Occipital lobe (tissue), 2 donors: ENCODE results near the gene KCNK18. TPM values are rescaled to one million over a fixed set of nuclear protein-coding genes. Genes with fewer than 3 reads are reported as not detected.

ENCODE experiments used
- DNase-seq: peaks from one replicate; lab custom pipeline; 2025; lab: John Stamatoyannopoulos, UW
- total RNA-seq: library from RNA; depleted of rRNA; stranded (reverse); fragments of >200 nt; gene quantifications from one replicate; pipeline ENCODE4 v1.2.3, GENCODE V29; 2014

Gene KCNK18
- total RNA-seq: not detected

DNA sequence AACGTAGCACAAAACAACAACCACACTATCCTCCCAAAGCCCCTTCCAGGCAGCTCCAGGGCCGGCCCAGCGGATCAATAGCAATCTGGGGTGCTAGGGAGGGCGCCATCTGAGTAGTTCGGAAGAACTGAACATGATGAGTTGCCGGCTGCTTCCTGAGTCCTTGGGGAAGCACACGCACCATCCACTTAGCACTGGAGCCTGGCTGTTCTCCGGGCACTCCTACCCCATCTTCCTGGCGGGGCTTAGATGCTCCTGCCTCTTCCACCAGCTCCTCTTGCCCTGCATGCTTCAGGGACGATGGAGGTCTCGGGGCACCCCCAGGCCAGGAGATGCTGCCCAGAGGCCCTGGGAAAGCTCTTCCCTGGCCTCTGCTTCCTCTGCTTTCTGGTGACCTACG, at the start of gene KCNK18:
KCNK18 (plus strand) TSS at position 301 of the 400 bp plus-strand sequence; CDS start at position 301, 0 bp downstream.
- DNase-seq: no peak

DNA sequence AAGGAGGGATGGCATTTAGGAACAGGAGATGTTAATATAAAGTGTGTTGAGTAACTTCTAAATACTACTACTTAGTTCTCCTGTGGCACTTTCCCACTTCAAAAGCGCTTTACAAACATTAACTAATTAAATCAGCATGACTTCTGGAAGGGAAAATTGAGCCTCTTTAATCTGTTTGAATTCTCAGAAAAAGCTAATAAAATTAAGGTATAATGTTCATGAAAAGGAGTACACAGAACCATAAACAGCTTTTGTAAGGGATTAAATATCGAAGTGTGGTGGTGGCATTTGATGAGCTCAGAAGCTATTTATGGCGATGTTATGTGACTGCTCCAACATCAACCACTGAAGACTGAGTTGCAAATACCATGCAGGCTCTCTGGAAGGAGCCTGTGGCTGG, 49.0 kb upstream of the KCNK18 start:
- DNase-seq: no peak

DNA sequence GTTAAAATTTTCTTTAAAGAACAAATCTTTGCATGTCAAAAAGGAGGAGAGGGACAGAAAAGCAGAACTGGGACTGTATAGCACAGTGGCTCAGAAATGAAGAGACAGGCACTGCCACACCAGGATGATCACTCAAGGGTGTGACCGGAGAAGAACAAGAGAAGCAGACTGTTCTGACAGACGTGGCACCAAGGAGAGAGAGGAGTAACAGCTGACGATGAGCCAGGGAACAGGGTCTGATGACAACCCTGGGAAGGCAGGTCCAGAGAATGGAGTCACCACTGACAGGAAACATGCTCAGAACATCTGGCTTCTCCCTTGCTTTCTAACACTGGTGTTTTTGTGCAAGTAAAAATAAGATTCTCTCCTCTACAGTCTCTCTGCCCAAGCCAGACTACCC, 44.6 kb upstream of the KCNK18 start:
- no peak for DNase-seq

DNA sequence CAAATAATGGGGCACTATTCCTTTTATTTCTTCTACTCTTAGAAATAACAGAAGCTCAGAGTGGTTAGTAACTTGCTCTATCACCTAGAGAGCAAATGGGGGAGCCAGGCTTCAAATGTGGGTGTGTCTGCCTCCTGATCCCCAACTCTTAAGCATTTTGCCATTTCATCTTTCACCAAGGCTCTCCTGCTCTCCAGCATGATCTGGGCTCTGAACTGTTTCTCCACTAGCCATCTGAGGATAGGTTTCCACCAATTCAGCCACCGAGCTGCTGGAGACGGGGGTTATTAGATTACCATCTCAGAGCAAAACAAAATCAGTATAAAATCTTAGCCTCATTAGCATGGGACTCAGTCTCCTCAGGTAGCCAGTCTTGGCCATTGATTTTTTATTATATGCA, 39.0 kb upstream of the KCNK18 start:
- DNase-seq: no peak

DNA sequence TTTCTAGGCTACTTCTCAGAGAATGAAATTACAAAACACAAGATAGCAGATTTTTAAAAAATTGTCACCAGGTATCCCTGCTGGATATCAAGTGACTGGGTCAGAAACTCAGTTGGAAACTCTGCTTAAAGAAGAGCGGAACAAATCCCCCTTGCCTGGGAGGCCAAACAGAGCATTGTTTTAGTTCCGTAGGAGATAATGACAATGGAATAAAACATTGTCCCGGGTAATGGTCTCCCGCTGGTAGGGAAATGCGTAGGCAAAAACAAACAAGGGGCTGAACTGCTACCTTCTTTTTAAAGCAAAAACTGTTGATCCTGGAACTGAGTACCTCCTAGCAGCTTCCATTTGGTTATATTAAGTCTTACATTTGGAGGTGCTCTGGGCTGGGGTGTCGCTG, 37.9 kb upstream of the KCNK18 start:
- no peak for DNase-seq

DNA sequence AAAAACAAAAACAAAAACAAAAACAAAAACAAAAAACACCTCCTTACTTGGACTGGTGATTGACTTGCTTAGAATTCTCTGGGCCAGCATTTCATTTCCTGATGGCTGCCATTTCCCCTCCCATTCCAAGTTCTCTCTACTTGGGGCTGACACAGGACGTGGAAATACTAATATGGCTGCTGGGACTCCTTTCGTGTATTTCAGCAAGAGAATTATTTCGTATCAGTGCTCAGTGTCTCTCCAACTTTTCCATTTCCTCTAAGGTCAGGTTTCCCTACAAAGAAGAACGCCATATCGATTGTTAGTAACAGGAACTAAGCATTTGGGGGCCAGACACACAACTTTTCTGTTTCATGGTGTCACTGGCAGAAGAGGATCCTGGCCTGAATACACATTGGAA, 36.7 kb upstream of the KCNK18 start:
- no peak for DNase-seq

DNA sequence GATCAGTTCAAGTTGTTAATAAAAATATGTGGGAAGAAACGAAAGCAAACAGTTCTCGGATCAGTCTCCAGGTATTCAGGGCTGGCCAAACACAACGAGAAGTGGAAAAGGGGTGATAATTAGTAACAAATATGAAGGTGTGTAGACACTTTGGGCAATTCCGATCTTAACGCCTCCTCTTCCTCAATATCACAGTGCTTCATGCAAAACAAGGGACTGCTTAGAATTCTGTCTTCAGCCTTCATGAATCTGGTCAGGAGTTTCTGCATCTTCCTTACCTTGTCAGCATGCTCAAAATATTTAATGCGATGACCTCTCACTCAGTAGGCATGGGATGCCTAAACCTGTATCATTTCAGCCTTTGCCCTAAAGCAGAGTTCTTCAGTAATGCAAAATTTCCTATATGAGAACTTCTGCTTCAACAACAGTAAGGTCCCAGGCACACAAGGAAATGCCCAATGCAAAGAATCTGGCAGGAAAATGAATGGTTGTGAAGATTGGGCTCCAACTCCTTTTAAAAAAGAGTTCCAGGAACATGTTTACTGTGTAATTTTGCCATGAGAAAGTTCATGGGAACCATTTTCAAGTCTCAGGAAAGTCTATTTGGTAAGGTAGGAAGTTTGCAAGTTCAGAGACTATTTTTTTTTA, 35.8 kb upstream of the KCNK18 start:
- DNase-seq: no peak

DNA sequence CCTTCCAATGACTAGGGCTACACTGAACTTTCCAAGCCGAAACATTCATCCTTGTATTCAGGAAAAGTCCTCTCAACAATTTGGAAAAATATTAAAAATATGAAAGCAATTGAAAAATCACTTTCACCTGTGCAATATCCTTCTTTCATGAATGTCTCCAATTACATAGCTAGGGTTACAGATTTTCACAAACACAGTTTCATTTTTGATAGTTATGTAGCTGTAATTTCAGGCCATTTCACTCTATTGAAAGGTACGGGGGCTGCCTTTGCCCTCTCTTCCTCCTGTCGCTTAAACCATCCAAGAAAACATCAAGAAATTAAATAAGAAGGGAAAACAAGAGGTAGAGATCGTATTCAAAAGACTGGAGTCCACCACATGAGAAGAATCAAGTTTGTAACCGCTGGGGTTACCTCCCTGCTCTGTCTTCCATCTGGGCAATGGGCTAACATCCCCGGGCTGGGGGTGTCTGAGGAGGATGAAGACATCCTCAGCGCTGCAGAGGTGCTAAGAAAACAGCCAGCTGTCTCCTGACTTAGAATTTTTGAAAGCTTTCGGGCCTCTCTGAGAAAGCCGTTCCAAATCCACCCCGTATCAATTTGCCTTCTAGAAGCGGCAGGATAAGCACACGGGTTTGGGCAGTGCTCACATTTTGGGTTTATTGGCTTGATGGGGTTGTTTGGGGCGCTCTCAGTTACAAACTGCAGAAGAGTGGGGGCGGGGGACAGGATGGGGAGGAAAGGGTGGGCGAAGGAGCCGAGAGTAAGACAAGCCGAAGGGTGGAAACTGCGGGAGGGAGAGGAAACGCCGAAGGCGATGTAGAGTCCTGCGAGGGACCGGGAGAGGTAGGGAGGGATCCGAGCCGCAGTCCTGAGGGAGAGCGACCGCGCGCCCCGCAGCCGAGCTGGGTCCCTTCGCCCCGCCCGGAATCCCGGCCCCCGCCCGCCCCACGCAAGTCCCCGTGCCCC, 34.9 kb upstream of the KCNK18 start:
- DNase-seq: no peak

DNA sequence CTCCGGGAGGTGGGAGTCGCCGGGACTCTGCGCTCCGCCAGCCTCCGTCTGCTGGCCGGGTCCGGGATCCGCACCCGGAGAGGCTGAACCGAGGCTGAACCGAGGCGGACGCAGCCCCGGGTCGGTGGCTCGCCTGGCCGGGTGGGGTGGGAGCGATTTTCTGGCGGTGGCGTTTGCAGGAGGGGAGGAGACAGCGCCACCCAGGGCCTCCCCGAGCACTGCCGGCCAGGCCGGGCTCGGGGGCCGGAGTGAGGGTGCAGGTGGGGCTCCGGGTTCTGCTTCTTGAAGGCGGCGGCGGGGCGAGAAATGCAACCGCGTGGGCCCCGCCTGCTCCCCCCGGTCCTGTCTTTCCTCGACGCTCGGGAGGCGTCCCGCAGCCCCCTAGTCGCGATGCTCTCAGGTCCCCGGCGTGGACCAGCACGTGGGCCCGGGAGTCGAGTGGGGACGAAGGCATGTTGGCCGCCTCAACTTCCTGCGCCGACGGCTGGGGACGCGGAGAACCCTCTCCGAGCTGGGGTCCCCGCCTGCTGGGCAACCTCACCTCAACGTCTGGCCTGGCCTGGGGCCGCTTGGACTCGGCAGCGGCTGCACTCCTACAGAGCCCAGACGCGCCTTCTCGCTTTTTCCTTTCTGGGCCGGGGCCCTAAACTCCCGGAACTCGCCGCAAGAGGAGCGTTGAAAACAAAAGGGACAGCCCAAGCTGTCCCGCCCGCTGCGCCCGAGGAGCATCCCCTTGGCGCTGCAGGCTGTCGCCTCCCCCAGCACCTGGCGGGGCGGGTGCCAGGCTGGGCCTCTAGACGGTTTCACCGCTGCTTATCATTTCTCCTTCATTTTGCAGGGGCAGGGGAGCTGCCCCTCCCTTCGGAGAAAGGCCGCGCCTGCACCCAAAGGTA, 34.0 kb upstream of the KCNK18 start:
- no peak for DNase-seq

DNA sequence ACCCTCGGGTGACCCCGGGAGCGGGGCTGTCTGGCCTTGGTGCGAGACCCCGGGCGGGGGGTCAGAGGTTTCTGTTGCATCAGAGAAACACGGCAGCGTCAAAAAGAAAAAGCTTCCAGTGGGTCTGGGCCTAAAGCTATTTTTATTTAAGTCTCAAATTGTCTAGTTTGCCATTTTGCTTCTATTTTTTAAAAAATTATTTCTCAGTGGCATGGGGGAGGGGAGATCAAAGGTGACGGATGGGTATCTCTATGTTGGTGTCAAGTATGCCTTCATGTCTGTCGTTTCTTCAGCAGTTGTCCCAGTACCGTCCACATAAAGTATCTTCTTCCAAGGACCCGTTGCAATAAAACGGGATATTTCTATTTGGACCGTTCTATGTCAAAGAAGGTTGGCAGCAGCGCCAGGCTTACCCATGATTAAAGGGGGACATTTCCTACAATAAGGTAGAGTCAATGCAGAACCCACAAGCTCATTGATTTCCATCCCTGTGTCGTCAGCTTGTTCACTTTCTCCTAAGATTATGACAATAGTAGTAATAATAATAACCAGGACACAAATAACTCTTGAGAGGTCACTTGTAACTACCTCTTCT, 33.2 kb upstream of the KCNK18 start:
- DNase-seq: no peak

DNA sequence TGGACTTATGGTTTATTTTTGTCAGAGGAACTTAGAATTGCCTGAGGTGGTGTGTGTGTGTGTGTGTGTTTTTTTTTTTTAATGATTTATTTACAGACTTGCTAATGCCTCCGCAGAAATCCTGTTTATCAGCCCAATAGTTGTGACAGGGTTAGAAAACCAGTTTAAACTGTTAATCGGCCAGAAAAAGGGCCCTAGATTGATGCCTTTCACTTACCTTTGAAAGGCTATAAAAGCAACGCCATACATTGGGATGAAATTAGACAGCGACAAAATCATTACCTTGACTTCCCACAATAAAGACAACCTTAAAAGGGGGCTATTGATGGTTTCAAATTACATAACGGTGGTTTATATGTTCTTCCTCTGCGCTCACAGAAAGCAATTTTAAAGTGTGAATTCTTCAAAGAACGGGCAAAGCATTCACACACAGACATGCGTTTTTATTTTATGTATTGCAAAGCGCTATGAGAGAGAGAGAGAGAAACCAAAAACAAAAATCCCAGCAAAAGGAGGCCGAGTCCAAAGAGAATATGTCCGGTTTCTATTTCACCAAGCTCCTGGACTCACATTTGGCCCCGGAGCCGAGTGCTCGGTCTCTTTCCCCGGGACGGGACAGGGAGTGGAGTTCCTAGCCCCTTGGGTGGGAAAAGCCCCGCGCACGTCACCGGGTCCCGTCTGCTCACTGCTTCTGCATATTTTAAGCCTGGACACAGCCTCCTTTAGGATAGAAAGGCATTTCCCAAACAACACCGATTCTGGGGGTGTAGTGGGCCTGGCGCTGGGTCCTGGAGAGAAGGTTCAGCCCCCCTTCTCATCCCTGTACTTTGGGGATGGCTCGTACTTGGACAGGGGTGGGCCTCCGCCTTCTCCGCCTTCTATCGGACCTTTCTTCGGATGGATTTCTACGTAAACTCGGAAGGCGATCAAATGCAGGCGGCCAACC, 32.4 kb upstream of the KCNK18 start:
- DNase-seq: no peak

DNA sequence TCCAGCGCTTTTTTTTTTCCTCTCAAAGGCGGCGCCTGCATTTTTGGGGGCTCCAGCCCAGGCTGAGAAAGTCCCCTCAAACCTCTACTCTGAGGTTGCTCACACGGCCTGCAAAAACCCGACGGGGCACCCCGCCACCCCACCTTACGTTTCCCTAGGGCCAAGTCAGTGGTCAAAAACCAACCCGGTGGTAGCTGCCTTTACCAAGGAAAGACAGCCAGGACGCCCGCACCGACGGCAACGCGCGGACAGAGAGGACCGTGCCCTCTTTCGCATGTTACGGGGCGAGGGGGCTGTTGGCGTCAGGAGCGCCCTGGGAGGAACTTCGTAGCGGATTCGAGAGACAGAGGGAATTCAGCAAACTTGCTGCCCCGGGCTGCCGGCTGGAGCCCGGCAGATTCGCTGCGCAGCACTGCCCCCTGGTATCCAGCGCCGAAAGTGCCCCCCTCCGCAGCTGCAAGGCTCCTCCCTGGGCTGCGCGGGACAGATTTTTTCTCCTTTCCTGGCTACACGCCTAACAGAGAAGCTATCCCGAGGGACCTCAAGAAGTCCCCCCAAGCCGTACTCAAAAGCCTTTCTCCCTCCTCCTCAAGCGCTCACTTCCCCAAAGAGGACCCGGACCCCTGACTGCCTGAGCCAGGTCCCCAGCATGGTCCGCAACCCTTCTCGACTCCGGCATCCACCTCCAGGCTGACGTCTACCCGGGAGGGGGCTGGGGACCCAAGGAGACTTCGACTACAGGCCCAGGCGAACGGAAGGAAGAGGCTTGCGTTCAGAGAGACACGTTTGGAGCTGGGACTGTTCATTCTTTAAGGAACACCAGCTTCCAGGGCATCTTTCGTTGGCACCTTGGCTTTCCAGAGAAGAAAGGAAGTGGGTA, 31.5 kb upstream of the KCNK18 start:
- DNase-seq: peak; percentile 10

DNA sequence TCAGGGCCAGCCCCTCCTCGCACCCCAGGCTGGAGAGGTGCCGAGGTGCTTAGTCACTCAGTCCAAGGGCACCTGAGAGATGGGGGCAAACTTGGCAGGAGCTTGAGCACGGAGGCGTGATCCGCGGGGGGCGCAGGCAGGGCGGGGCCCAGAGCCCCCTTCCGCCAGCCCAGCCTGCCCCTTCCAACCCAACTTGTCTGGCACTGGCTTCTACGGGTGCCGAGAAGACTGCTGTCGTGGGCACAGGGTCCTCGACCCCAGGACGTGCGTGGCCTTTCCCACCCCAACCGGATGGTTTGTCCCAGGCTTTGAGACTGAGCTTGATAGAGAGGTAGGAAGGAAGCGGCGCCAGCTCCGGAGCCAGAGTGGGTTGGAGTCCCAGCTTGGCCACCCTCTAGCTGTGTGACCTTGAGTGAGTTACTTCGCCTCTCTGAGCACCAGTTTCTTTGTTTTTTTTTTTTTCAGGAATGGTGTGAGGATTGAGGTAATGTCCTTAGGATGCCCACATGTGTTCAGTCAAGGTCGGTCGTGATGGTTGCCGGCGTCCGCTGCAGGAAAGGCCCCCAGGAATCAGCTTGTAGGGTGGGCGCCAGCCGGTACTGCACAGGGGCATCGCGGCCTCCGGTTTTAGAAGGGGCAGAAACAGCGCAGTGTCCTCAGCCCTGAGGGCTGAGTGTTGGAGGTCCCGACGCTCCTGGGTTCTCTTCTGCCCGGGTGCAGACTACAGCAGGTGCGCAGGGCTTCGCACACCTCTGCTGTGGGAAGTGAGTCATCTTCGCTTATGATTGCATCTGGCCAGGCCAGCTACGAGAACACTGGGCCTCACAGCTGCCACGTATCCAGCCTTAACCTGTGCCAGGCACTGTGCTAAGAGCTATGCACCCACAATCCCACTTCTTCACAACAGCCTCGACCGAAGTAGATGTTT, 30.6 kb upstream of the KCNK18 start:
- DNase-seq: no peak

DNA sequence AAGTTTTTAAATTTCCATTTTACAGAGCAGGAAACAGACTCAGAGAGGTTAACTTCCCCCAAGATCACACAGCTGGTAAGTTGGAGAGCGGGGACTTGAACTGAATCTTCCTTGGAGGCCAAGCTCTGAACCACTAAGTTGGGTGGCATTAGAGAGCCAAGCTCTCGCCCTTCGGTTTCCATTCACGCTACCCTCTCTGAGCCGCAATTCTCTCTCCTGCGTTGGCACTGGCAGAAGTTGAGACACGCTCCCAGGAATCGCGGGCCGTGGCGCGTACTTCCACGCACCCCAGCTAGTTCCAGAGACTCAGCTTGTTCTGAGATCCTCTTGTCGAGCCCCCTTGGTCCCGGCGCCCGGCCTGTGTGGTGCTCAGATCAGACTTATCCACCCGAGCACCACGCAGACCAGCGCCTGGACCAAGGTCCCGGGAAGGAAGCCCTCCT, 29.9 kb upstream of the KCNK18 start:
- DNase-seq: no peak

DNA sequence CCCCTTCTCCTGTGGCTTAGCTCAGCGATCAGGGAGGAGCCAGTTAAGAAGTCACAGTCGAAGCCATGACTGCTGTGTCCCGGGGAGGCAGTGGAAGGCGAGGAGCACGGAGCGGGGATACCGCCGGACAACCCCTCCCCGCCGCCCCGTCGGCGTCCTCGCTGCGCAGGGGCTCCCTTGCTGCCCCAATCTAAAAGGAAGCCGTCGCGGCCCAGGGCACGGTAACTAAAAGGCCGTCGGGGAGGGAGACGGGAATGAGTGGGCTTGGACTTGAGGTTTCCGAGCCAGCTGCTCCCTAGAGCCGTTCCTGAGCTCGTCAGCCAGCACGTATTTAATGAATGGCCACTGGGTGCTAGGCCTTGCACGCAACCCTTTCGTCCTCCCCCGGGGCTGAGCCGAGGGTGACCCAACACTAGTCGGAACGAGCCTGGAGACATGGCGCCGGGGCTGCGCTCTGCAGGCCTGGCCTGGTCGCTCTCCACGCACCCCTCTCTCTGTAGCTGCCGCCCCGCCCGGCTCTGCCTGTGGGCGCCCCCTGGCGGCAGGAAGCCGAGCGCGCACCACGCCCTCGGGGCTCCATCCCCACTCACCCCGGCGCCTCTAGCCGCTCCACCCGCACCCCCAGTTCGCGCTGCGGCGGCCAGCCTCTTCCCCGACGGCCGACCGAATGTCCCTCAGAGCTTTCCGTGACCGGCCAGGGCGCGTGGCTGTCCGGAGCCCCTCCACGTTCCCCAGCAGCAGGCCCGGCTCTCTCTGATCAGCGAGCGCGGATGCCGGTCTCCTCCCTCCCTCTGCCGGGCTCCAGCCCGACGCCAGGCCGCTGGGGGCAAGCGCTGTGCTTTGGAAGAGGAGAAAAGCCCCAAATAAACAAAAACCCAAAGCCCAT, 29.3 kb upstream of the KCNK18 start:
- DNase-seq: peak; percentile 13

DNA sequence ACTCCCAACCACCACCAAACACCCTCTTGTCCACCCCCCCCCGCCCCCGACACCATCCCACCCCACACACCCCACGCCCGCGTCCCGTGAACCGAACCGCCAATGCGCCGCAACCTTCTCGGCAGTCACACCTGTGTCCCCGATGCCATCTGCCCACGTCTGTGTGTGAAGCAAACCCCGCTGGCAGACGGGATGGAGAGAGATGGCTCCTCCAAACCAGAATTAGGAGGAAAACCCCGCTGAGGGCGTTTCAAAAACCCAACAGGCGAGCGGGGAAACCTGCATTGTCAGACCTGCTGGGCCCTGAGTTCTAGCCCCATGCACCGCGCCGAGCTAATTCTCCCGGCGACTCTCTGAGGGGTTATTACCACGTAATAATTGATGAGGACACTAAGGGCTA, 28.6 kb upstream of the KCNK18 start:
- no peak for DNase-seq

DNA sequence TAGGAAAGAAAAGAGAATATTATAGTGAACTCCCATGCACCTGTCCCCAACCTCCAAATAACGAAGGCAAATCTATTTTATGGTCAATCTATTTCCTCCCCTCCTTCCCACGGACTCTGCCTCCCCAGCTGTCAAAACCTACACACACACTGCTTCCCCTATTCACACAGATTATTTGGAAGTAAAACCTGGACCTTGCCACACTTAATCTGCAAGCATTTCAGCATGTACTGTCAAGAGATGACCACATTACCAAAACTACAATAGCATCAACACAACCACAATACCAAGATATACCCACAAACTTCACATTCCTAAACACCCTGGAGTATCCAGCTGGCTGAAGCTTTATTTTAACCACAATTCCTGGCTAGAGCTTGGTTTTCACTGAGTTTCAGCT, 27.8 kb upstream of the KCNK18 start:
- DNase-seq: no peak
